ENCODE data around the gene ASPRV1.
"Not testable (repeated sequence)": the region's sequence is repeated elsewhere in the genome, so short reads cannot be mapped to it uniquely, and the experiment has no call there.

The ASPRV1 gene

GRCh38 chr2:69960821-69961220 is 610 bp downstream of the ASPRV1 start:
- no peak for DNase-seq (ENCODE audit: low spot score)

- DNase-seq (ENCODE audit: low spot score): no peak
These were observed 2.0 kb downstream of the ASPRV1 start for GRCh38 chr2:69959425-69959824.

GRCh38 chr2:69958480-69958879 is 3.0 kb downstream of the ASPRV1 start:
- no peak for DNase-seq (ENCODE audit: low spot score)

- no peak for DNase-seq (ENCODE audit: low spot score)
These were observed 3.5 kb downstream of the ASPRV1 start for GRCh38 chr2:69957965-69958364.

GRCh38 chr2:69956475-69956979 is 4.9 kb downstream of the ASPRV1 start:
- DNase-seq (ENCODE audit: low spot score): no peak

GRCh38 chr2:69955029-69955428 is 6.4 kb downstream of the ASPRV1 start:
- no peak for DNase-seq (ENCODE audit: low spot score)

GRCh38 chr2:69954084-69954483 is 7.3 kb downstream of the ASPRV1 start:
- DNase-seq (ENCODE audit: low spot score): no peak

- no peak for DNase-seq (ENCODE audit: low spot score)
These were observed 8.9 kb downstream of the ASPRV1 start for GRCh38 chr2:69952336-69953115.

GRCh38 chr2:69950671-69951070 is 10.8 kb downstream of the ASPRV1 start:
- DNase-seq (ENCODE audit: low spot score): not testable (repeated sequence)

GRCh38 chr2:69950241-69950640 is 11.2 kb downstream of the ASPRV1 start:
- no peak for DNase-seq (ENCODE audit: low spot score)

- no peak for DNase-seq (ENCODE audit: low spot score)
These were observed 12.3 kb downstream of the ASPRV1 start for GRCh38 chr2:69948963-69949645.

GRCh38 chr2:69948032-69948962 is 13.1 kb downstream of the ASPRV1 start:
- no peak for DNase-seq (ENCODE audit: low spot score)

GRCh38 chr2:69947325-69947931 is 14.0 kb downstream of the ASPRV1 start:
- no peak for DNase-seq (ENCODE audit: low spot score)

GRCh38 chr2:69946351-69947324 is 14.8 kb downstream of the ASPRV1 start:
- no peak for DNase-seq (ENCODE audit: low spot score)

GRCh38 chr2:69945941-69946340 is 15.5 kb downstream of the ASPRV1 start:
- DNase-seq (ENCODE audit: low spot score): no peak

- DNase-seq (ENCODE audit: low spot score): no peak
These were observed 16.0 kb downstream of the ASPRV1 start for GRCh38 chr2:69945441-69945840.

- no peak for DNase-seq (ENCODE audit: low spot score)
These were observed 16.7 kb downstream of the ASPRV1 start for GRCh38 chr2:69944756-69945155.

- DNase-seq (ENCODE audit: low spot score): no peak
These were observed 17.4 kb downstream of the ASPRV1 start for GRCh38 chr2:69943843-69944525.

- DNase-seq (ENCODE audit: low spot score): no peak
These were observed 18.2 kb downstream of the ASPRV1 start for GRCh38 chr2:69943000-69943842.
